ENCODE results near the gene GATAD2A. TPM values are rescaled to one million over a fixed set of nuclear protein-coding genes. Genes with fewer than 3 reads are reported as not detected.
"Not testable (repeated sequence)": the region's sequence is repeated elsewhere in the genome, so short reads cannot be mapped to it uniquely, and the experiment has no call there.

The GATAD2A gene
- total RNA-seq, 2 experiments from 2014 or later = 104 to 107 TPM

DNA sequence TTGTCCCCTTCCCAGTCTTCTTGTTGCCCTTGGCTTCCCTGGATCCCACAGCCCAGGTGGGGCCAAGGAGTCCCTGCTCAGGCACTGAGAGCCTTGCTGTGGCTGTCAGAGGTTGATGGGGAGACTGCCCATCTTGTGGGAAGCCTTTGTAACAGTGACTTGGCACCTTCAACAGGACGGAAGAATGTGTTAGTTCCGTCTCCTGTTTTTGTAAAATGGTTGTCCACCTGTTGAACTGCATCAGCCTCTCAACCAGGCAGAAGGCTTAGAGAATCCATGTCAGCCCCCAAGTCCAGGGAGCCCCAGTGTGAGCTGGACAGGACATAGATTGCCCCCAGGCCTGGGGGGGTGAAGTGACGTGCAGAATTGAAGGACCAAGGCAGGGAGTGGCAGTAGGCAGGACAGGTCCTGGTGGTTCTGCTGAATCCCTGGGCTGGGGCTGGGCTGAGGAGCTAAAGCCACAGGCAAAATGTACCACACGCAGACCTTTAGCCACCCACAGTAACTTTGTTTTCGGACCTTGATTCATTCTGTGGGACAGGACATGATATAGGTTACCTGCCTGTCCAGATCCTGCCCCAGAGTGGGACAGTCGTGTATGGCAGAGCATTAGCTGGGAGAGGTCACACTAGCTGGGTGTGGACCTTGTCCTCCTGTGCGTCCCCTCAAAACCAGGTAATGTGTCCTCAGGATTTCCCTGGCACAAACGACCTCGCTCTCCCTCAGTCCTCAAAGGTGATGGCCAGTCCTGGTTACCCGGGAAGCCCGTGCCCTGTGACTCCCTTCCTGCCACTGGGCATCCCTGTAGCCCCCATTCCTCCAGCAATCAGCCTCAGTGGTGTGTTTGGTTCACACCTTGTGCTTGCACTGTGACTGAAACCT, 47.0 kb downstream of the GATAD2A start:
- ChIA-PET POLR2A (interaction anchor here (2.7 kb wide), 1 partner anchor 7 kb away, joined by 13 read pairs; no protein-coding TSS in a partner anchor), CTCF (no interaction called here)
- intact Hi-C loops (cut with DNase I, micrococcal nuclease) = no loop called here
- no peaks in the 10 kb centered on the region for H3K27me3 ChIP-seq (ENCODE audit: control insufficient read depth in 1 of 2, insufficient read depth in 2 of 2, low read length in 2 of 2)
- peaks cover 7% of the 10 kb centered on the region for H3K36me3 ChIP-seq (ENCODE audit: insufficient read depth, low read length)
- Mint-ChIP-seq H3K4me1 (ENCODE audit: low read depth) (peaks cover 54% of the 10 kb centered on the region), H3K27ac (peak overlapping the region; percentile 85), H3K4me3 (peak overlapping the region; percentile 3), H3K36me3 (ENCODE audit: low read depth) (no peaks in the 10 kb centered on the region), H3K27me3 (no peaks in the 10 kb centered on the region), H3K9me3 (no peaks in the 10 kb centered on the region)
- no peak for ATAC-seq (ENCODE audit: poor library complexity)
- TF ChIP-seq, protein P1, sequence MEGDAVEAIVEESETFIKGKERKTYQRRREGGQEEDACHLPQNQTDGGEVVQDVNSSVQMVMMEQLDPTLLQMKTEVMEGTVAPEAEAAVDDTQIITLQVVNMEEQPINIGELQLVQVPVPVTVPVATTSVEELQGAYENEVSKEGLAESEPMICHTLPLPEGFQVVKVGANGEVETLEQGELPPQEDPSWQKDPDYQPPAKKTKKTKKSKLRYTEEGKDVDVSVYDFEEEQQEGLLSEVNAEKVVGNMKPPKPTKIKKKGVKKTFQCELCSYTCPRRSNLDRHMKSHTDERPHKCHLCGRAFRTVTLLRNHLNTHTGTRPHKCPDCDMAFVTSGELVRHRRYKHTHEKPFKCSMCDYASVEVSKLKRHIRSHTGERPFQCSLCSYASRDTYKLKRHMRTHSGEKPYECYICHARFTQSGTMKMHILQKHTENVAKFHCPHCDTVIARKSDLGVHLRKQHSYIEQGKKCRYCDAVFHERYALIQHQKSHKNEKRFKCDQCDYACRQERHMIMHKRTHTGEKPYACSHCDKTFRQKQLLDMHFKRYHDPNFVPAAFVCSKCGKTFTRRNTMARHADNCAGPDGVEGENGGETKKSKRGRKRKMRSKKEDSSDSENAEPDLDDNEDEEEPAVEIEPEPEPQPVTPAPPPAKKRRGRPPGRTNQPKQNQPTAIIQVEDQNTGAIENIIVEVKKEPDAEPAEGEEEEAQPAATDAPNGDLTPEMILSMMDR (IDR thresholded peaks at IDR 0.05) = no peak
- H3K9me3 ChIP-seq (ENCODE audit: control insufficient read depth in 1 of 2, insufficient read depth in 1 of 2, low read length in 2 of 2) = no peaks in the 10 kb centered on the region
- peak overlapping the region; percentile 22 to 31 for H3K27ac ChIP-seq (ENCODE audit: low read depth in 1 of 2, low read length in 2 of 2)
- peak in 1 of 14 experiments; percentile 49 for DNase-seq
- peaks cover 81% of the 10 kb centered on the region for H3K4me1 ChIP-seq (ENCODE audit: insufficient read depth, low read length)
- H3K4me3 ChIP-seq (ENCODE audit: low read length) = no peak overlapping the region

DNA sequence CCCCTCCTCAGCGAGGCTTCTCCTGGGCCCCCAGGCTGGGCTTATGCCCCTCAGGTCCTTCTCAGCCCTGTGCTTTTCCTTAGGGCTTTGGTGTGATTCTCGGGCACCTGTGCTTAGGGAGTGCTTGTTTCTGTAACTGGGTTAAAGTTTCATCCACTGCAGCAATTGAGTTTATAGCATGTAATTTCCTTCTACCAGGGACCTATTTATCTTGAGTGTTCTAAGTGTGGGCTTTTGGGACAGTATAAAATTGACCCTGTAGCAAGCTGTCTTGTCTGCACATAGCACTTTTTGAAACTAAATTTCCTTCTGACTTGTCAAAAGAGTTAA, 47.6 kb downstream of the GATAD2A start:
- Histone ChIP-seq H3K4me3 (ENCODE audit: low read length) (no peak overlapping the region), H3K27me3 (ENCODE audit: control insufficient read depth in 1 of 2, insufficient read depth in 2 of 2, low read length in 2 of 2) (no peaks in the 10 kb centered on the region), H3K4me1 (ENCODE audit: insufficient read depth, low read length) (peaks cover 81% of the 10 kb centered on the region), H3K36me3 (ENCODE audit: insufficient read depth, low read length) (peaks cover 7% of the 10 kb centered on the region), H3K9me3 (ENCODE audit: control insufficient read depth in 1 of 2, insufficient read depth in 1 of 2, low read length in 2 of 2) (no peaks in the 10 kb centered on the region), H3K27ac (ENCODE audit: low read depth in 1 of 2, low read length in 2 of 2) (peak overlapping the region in 1 of 2 donors; percentile 11)
- H3K36me3 Mint-ChIP-seq (ENCODE audit: low read depth) = no peaks in the 10 kb centered on the region
- ATAC-seq (ENCODE audit: poor library complexity) = no peak
- no peaks in the 10 kb centered on the region for H3K9me3 Mint-ChIP-seq
- no peak for DNase-seq
- no peak overlapping the region for H3K4me3 Mint-ChIP-seq
- TF ChIP-seq, protein P1 (IDR thresholded peaks at IDR 0.05) = no peak
- intact Hi-C loops (cut with DNase I, micrococcal nuclease) = no loop called here
- no peaks in the 10 kb centered on the region for H3K27me3 Mint-ChIP-seq
- H3K27ac Mint-ChIP-seq = peak overlapping the region; percentile 85
- POLR2A ChIA-PET = no interaction called here
- peaks cover 53% of the 10 kb centered on the region for H3K4me1 Mint-ChIP-seq (ENCODE audit: low read depth)
- CTCF ChIA-PET = no interaction called here

DNA sequence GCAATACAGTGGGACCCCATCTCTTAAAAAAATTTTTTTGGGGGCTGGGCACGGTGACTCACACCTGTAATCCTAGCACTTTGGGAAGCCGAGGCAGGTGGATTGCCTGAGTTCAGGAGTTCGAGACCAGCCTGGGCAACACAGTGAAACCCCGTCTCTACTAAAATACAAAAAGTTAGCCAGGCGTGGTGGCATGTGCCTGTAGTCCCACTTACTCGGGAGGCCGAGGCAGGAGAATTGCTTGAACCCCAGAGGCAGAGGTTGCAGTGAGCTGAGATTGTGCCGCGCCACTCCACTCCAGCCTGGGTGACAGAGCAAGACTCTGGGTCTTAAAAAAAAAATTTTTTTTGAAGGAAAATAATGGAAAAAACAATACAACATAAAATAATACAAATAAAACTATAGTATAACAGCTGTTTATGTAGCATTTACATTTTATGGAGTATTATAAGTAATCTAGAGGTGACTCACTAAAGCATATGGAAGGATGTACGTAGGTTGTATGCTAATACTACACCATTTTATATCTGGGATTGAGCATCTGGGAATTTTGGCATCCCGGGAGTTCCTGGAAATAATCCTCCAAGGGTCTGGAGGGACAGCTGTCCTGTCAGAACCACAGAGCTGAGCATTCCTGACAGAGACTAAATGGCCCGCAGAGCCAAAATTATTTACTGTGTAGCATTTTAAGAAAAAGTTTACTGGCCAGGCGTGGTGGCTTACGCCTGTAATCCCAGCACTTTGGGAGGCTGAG, 49.9 kb downstream of the GATAD2A start:
- Mint-ChIP-seq H3K27ac (peak overlapping the region; percentile 95), H3K4me1 (ENCODE audit: low read depth) (peaks cover 67% of the 10 kb centered on the region)
- H3K27me3 Mint-ChIP-seq; ATAC-seq (ENCODE audit: poor library complexity); H3K27ac ChIP-seq (ENCODE audit: low read depth in 1 of 2, low read length in 2 of 2); CTCF ChIA-PET; intact Hi-C loops (cut with DNase I, micrococcal nuclease); H3K36me3 Mint-ChIP-seq (ENCODE audit: low read depth); H3K36me3 ChIP-seq (ENCODE audit: insufficient read depth, low read length); DNase-seq; H3K4me3 ChIP-seq (ENCODE audit: low read length); H3K9me3 Mint-ChIP-seq; H3K4me3 Mint-ChIP-seq; H3K27me3 ChIP-seq (ENCODE audit: control insufficient read depth in 1 of 2, insufficient read depth in 2 of 2, low read length in 2 of 2); POLR2A ChIA-PET; H3K9me3 ChIP-seq (ENCODE audit: control insufficient read depth in 1 of 2, insufficient read depth in 1 of 2, low read length in 2 of 2): not testable (repeated sequence)
- H3K4me1 ChIP-seq (ENCODE audit: insufficient read depth, low read length) = peaks cover 81% of the 10 kb centered on the region

Data from CD4-positive, alpha-beta T cell (primary cell).